ENCODE data around the gene PAOX. TPM values are rescaled to one million over a fixed set of nuclear protein-coding genes. Genes with fewer than 3 reads are reported as not detected.
A peak's percentile ranks its signal among the peaks of the same experiment; 100 is the strongest.

The PAOX gene
- total and polyA plus RNA-seq, 2 of the 13 experiments (the other 11 are each of a cell fraction or from before 2014, with no cell fraction given) = 0.49 to 0.77 TPM

DNA sequence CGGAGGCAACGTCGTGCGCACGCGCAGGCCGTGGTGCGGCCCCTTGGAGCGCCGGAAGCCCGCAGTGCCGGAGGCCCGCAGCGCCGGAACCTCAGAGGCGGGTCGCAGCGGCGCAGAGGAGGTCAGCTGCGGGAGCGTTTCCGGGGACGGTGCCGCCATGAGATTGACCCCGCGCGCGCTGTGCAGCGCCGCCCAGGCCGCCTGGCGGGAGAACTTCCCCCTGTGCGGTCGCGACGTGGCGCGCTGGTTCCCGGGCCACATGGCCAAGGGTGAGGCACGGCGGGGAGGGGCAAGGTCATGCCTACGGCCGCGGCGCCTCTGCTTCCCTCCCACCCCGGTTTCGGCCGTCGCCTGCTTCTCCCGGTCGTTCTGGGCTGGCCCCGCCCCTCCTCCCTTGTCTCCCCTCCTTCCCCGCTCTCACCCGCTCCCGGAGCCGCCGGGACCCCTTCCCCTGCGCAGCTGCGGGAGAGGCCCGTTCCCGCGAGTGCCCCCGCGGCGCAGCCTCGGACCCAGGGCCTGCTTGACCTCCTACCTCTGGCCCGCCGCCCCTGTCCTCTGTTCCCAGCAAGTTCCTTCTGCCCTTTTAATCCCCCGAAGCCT is 15.1 kb downstream of the PAOX start, which contains the start of gene MTG1 (continued):
- peak; percentile 68; the same call in 1 of the 2 replicates for TF ChIP-seq ARID2 (CRISPR knock-in tag; IDR thresholded peaks at IDR 0.05; ENCODE audit: borderline replicate concordance)
- no peak; the same call in 1 of the 2 replicates for TF ChIP-seq ZNF30 (CRISPR knock-in tag; IDR thresholded peaks at IDR 0.05)
- no peak for TF ChIP-seq MIER3 (CRISPR knock-in tag; IDR thresholded peaks at IDR 0.05; ENCODE audit: borderline replicate concordance)
- no peak for TF ChIP-seq SCMH1 (CRISPR knock-in tag; IDR thresholded peaks at IDR 0.05; ENCODE audit: borderline replicate concordance)
- TF ChIP-seq GTF2F1 (IDR thresholded peaks at IDR 0.05; ENCODE audit: low read length) = no peak
- TF ChIP-seq ZNF18 (CRISPR knock-in tag; IDR thresholded peaks at IDR 0.05; ENCODE audit: insufficient replicate concordance) = peak; percentile 61
- peak; percentile 73; the same call in 1 of the 2 replicates for TF ChIP-seq FOXC1 (CRISPR knock-in tag; IDR thresholded peaks at IDR 0.05; ENCODE audit: borderline replicate concordance)
- TF ChIP-seq STAG1 (CRISPR knock-in tag; IDR thresholded peaks at IDR 0.05) = peak; percentile 39
- peak; percentile 12 for TF ChIP-seq TBL1XR1 (IDR thresholded peaks at IDR 0.05; ENCODE audit: borderline replicate concordance, low read length, partially characterized antibody)
- TF ChIP-seq, protein P1, sequence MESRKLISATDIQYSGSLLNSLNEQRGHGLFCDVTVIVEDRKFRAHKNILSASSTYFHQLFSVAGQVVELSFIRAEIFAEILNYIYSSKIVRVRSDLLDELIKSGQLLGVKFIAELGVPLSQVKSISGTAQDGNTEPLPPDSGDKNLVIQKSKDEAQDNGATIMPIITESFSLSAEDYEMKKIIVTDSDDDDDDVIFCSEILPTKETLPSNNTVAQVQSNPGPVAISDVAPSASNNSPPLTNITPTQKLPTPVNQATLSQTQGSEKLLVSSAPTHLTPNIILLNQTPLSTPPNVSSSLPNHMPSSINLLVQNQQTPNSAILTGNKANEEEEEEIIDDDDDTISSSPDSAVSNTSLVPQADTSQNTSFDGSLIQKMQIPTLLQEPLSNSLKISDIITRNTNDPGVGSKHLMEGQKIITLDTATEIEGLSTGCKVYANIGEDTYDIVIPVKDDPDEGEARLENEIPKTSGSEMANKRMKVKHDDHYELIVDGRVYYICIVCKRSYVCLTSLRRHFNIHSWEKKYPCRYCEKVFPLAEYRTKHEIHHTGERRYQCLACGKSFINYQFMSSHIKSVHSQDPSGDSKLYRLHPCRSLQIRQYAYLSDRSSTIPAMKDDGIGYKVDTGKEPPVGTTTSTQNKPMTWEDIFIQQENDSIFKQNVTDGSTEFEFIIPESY (CRISPR knock-in tag; IDR thresholded peaks at IDR 0.05) = peak; percentile 25; the same call in 1 of the 2 replicates
- peak; percentile 82; the same call in 1 of the 2 replicates for TF ChIP-seq E2F2 (CRISPR knock-in tag; IDR thresholded peaks at IDR 0.05; ENCODE audit: borderline replicate concordance)
- peak; percentile 84; the same call in 1 of the 2 replicates for TF ChIP-seq ZNF580 (CRISPR knock-in tag; IDR thresholded peaks at IDR 0.05; ENCODE audit: borderline replicate concordance, low read depth)
- no peak for TF ChIP-seq ZNF367 (CRISPR knock-in tag; IDR thresholded peaks at IDR 0.05; ENCODE audit: borderline replicate concordance)
- TF ChIP-seq HOXA9 (CRISPR knock-in tag; IDR thresholded peaks at IDR 0.05; ENCODE audit: borderline replicate concordance) = no peak
- peak; percentile 63; the same call in 1 of the 2 replicates for TF ChIP-seq HCFC1 (IDR thresholded peaks at IDR 0.05; ENCODE audit: low read depth, low read length)
- no peak for TF ChIP-seq ZNF432 (CRISPR knock-in tag; IDR thresholded peaks at IDR 0.05; ENCODE audit: borderline replicate concordance)
- TF ChIP-seq CBX5 (CRISPR knock-in tag; IDR thresholded peaks at IDR 0.05; ENCODE audit: borderline replicate concordance) = 0 out of 2 replicates have a peak, but pooled peaks have one; percentile 46
- TF ChIP-seq MTA3 (CRISPR knock-in tag; IDR thresholded peaks at IDR 0.05) = no peak
- no peak; the same call in 1 of the 2 replicates for TF ChIP-seq ZNF235 (CRISPR knock-in tag; IDR thresholded peaks at IDR 0.05; ENCODE audit: borderline replicate concordance)
- TF ChIP-seq NR3C1 (CRISPR knock-in tag; IDR thresholded peaks at IDR 0.05) = no peak
- TF ChIP-seq ZNF510 (CRISPR knock-in tag; IDR thresholded peaks at IDR 0.05; ENCODE audit: low read depth) = no peak
- no peak for TF ChIP-seq REXO4 (CRISPR knock-in tag; IDR thresholded peaks at IDR 0.05; ENCODE audit: borderline replicate concordance)
- TF ChIP-seq ZMYM4 (CRISPR knock-in tag; IDR thresholded peaks at IDR 0.05) = peak; percentile 83
- no peak for TF ChIP-seq PLRG1 (conservative IDR thresholded peaks at IDR 0.05)
- TF ChIP-seq NFKBIZ (CRISPR knock-in tag; IDR thresholded peaks at IDR 0.05) = 0 out of 2 replicates have a peak, but pooled peaks have one; percentile 79

All from HepG2 (cell line).